Activated T-cell treated with anti-CD3 and anti-CD28 coated beads for 48 hours (primary cell): ENCODE results near the gene GNB1.
A peak's percentile ranks its signal among the peaks of the same experiment; 100 is the strongest.

ENCODE experiments used
- DNase-seq: peaks from one replicate; pipeline ENCODE4 v3.0.0-alpha.2; 2020; ENCODE audit warnings: low read depth

The GNB1 gene

GRCh38 chr1:1922956-1923833 lies 32.3 kb upstream of the GNB1 start:
- no peak for DNase-seq

- no peak for DNase-seq
Measured at GRCh38 chr1:1922702-1922955, 31.7 kb upstream of the GNB1 start.

- DNase-seq: no peak
Measured at GRCh38 chr1:1921901-1922701, 31.2 kb upstream of the GNB1 start.

- no peak for DNase-seq
Measured at GRCh38 chr1:1921459-1921862, 30.6 kb upstream of the GNB1 start.

GRCh38 chr1:1920608-1921458 lies 29.9 kb upstream of the GNB1 start:
- DNase-seq: no peak

- no peak for DNase-seq
Measured at GRCh38 chr1:1920057-1920607, 29.2 kb upstream of the GNB1 start.

GRCh38 chr1:1919304-1920056 lies 28.6 kb upstream of the GNB1 start:
- peak; percentile 99 for DNase-seq

- no peak for DNase-seq
Measured at GRCh38 chr1:1918901-1919303, 28.0 kb upstream of the GNB1 start, which contains the start of gene TMEM52. Gene TMEM52, minus strand, starts transcription at chr1:1919279. Its CDS starts 14 bp downstream, at chr1:1919265.

- no peak for DNase-seq
Measured at GRCh38 chr1:1917995-1918900, 27.4 kb upstream of the GNB1 start.

- no peak for DNase-seq
Measured at GRCh38 chr1:1917304-1917976, 26.6 kb upstream of the GNB1 start.

- DNase-seq: no peak
Measured at GRCh38 chr1:1916851-1917251, 26.0 kb upstream of the GNB1 start.

GRCh38 chr1:1915911-1916840 lies 25.3 kb upstream of the GNB1 start:
- no peak for DNase-seq

GRCh38 chr1:1914971-1915692 lies 24.2 kb upstream of the GNB1 start, which contains the start of gene CALML6:
Gene CALML6, plus strand, starts transcription at chr1:1915260. Its CDS starts 21 bp downstream, at chr1:1915281.
- DNase-seq: no peak

GRCh38 chr1:1914101-1914970 lies 23.4 kb upstream of the GNB1 start:
- no peak for DNase-seq

GRCh38 chr1:1911350-1912041 lies 20.6 kb upstream of the GNB1 start:
- no peak for DNase-seq

GRCh38 chr1:1910651-1911331 lies 19.9 kb upstream of the GNB1 start:
- no peak for DNase-seq
